Colon (tissue), 2 donors: ENCODE results near the gene ARHGEF12.

Experiments used
- FAIRE-seq: peaks from 2 replicates; lab custom pipeline; 2012; peaks lifted over from hg19 to GRCh38; lab: Jason Lieb, UNC
- donor health status: control.
- donor health status: control.

Gene ARHGEF12

GRCh38 chr11:120342226-120342625 lies 6.0 kb downstream of the ARHGEF12 start:
- FAIRE-seq = no peak

- FAIRE-seq = no peak
Measured at GRCh38 chr11:120342678-120343077, 6.5 kb downstream of the ARHGEF12 start.

GRCh38 chr11:120343429-120343828 lies 7.2 kb downstream of the ARHGEF12 start:
- FAIRE-seq = no peak

GRCh38 chr11:120344302-120345004 lies 8.2 kb downstream of the ARHGEF12 start:
- FAIRE-seq = no peak

GRCh38 chr11:120346233-120346632 lies 10.0 kb downstream of the ARHGEF12 start:
- no peak for FAIRE-seq

GRCh38 chr11:120350637-120351036 lies 14.4 kb downstream of the ARHGEF12 start:
- FAIRE-seq = no peak

- no peak for FAIRE-seq
Measured at GRCh38 chr11:120352405-120352804, 16.2 kb downstream of the ARHGEF12 start.

- FAIRE-seq = no peak
Measured at GRCh38 chr11:120354068-120354467, 17.9 kb downstream of the ARHGEF12 start.

- FAIRE-seq = no peak
Measured at GRCh38 chr11:120354779-120355178, 18.6 kb downstream of the ARHGEF12 start.

GRCh38 chr11:120357620-120358019 lies 21.4 kb downstream of the ARHGEF12 start:
- FAIRE-seq = no peak

- no peak for FAIRE-seq
Measured at GRCh38 chr11:120358729-120359128, 22.5 kb downstream of the ARHGEF12 start.

GRCh38 chr11:120363436-120363835 lies 27.2 kb downstream of the ARHGEF12 start:
- FAIRE-seq = no peak

GRCh38 chr11:120365512-120365911 lies 29.3 kb downstream of the ARHGEF12 start:
- no peak for FAIRE-seq

- FAIRE-seq = no peak
Measured at GRCh38 chr11:120372296-120372695, 36.1 kb downstream of the ARHGEF12 start.

GRCh38 chr11:120375076-120375475 lies 38.9 kb downstream of the ARHGEF12 start:
- no peak for FAIRE-seq

- peak; percentile 57 for FAIRE-seq
Measured at GRCh38 chr11:120376547-120377182, 40.5 kb downstream of the ARHGEF12 start.

- no peak for FAIRE-seq
Measured at GRCh38 chr11:120378474-120378873, 42.3 kb downstream of the ARHGEF12 start.

GRCh38 chr11:120381401-120381800 lies 45.2 kb downstream of the ARHGEF12 start:
- FAIRE-seq = no peak

GRCh38 chr11:120383518-120384155 lies 47.4 kb downstream of the ARHGEF12 start:
- FAIRE-seq = no peak

GRCh38 chr11:120384476-120384875 lies 48.3 kb downstream of the ARHGEF12 start:
- FAIRE-seq = no peak

- no peak for FAIRE-seq
Measured at GRCh38 chr11:120385110-120385509, 48.9 kb downstream of the ARHGEF12 start.

- no peak for FAIRE-seq
Measured at GRCh38 chr11:120385655-120386054, 49.4 kb downstream of the ARHGEF12 start.

GRCh38 chr11:120386318-120386717 lies 50.1 kb downstream of the ARHGEF12 start:
- FAIRE-seq = no peak
